CD4-positive, alpha-beta T cell treated with Interleukin-15 for 4 hours (primary cell): Measurements from ENCODE around the gene GADD45GIP1.
A peak's percentile ranks its signal among the peaks of the same experiment; 100 is the strongest.
"Not testable (repeated sequence)": the region's sequence is repeated elsewhere in the genome, so short reads cannot be mapped to it uniquely, and the experiment has no call there.

Experiments
- DNase-seq: peaks from one replicate; pipeline ENCODE4 v3.0.0-alpha.2; 2020; ENCODE audit warnings: low spot score

Gene GADD45GIP1

DNA sequence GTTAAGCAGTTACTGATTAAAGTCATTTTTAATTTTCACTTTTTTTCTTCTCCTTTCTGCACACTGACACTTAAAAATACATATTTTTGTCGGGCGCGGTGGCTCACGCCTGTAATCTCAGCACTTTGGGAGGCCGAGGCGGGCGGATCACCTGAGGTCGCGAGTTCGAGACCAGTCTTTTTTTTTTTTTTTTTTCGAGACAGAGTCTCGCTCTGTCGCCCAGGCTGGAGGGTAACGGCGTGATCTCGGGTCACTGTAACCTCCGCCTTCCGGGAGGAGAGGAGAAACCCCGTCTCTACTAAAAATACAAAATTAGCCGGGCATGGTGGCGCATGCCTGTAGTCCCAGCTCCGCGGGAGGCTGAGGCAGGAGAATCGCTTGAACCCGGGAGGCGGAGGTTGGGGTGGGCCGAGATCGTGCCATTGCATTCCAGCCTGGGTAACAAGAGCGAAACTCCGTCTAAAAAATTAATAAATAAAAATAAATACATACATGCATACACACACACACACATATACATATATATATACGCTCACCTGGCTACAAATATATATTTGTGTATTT, 448 bp upstream of the GADD45GIP1 start:
- not testable (repeated sequence) for DNase-seq

DNA sequence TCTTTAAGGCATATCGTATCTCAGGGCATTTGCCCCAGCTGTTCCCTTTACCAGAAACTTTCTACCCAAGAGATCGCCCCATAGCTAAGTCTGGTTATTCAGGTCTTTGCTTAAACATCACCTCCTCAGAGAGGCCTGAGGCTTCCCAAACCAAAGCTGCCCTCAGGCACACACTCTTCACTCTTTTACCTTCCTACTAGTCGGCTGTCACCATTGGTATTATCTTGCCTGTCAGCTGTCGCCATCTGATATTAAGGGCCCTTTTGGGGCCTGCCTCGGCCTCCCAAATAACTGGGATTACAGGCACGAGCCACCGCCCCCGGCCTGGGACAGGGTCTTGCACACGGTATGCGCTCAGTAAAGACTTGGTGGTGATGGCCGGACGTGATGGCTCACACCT, 1.0 kb downstream of the GADD45GIP1 start:
- no peak for DNase-seq

DNA sequence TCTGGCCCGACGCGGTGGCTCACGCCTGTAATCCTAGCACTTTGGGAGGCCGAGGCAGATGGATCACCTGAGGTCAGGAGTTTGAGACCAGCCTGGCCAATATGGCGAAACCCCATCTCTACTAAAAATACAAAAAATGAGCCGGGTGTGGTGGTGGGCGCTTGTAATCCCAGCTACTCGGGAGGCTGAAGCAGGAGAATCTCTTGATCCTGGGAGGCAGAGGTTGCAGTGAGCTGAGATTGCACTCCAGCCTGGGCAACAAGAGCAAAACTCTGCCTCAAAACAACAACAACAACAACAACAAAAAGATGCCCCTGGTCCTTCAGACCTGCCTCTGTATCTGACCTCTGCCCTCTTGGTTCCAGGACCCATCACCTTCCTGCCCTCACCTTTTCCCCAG, 1.4 kb downstream of the GADD45GIP1 start:
- not testable (repeated sequence) for DNase-seq

DNA sequence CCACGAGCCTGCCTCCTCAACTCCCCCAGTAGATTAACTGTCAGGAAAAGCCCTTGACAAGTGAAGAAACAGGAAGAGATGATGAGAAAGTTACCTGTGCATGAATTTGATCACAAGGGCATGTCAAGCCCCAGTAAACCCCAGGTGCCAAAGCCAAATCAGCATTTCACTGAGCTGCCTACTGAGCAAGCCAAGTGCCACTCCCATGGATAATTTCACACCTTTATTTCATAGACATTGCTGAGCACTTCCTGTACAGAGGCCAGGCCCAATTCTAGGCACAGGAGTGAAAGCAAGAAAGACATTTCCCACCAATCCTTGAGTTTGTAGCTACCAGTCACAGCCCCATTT, 2.4 kb downstream of the GADD45GIP1 start:
- no peak for DNase-seq

DNA sequence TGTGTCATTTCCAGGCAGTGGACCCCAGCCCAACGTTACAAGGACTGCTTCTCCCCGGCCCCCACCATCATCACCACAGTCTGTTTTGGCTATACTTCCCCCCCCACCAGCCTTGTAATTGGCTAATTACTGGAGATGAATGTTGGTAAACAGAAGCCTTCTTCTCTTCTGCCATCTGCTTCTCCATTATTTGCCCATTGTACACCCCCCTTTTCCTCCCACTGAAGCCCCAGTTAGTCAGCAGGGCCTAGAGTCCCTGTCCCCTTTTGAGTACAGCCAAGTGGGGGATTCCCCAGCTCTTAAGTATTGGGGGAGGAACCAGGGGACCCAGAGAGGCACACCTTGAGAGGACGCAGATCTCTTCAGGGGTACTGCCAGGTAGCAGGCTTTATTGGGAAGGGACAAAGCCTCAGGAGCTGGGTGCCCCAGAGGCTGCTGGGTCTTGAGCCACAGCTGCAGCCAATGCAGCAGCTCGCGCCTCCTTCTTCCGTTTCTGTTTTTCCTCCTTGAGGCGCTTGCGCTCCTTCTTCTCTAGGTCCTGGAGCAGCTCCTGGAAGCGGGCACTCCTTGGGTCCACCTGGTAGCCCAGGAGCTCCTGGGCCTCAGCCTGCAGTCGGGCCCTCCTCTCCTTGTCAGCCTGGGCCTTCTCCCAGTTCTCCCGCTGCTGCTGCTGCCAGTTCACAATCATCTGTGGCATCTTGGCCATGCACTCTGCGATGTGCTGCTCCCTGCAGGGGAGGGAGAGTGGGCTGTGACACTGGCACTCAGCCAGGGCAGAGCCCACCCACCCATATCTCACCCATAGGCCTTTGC, 3.0 kb downstream of the GADD45GIP1 start:
- no peak for DNase-seq

DNA sequence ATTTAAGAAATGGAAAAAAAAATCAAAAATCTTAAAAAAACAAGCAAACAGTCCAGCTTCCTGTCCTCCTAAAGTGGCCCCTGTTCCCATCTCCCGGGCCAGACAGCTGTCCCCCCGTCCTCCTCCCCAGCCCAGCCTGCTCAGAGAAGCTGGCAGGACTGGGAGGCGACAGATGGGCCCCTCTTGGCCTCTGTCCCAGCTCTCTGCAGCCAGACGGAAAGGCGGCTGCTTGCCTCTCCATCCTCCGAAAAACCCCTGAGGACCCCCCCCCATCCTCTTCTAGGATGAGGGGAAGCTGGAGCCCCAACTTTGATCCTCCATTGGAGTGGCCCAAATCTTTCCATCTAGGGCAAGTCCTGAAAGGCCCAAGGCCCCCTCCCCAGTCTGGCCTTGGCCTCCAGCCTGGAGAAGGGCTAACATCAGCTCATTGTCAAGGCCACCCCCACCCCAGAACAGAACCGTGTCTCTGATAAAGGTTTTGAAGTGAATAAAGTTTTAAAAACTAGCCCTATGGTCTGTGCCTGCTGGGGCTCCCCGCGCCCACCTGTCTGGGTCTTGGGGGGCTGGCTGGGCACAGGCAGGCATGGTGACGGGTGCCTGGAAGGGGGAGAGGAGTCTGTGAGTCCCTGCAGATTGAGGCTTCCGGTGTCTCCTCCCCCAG, 3.8 kb downstream of the GADD45GIP1 start:
- DNase-seq: no peak

DNA sequence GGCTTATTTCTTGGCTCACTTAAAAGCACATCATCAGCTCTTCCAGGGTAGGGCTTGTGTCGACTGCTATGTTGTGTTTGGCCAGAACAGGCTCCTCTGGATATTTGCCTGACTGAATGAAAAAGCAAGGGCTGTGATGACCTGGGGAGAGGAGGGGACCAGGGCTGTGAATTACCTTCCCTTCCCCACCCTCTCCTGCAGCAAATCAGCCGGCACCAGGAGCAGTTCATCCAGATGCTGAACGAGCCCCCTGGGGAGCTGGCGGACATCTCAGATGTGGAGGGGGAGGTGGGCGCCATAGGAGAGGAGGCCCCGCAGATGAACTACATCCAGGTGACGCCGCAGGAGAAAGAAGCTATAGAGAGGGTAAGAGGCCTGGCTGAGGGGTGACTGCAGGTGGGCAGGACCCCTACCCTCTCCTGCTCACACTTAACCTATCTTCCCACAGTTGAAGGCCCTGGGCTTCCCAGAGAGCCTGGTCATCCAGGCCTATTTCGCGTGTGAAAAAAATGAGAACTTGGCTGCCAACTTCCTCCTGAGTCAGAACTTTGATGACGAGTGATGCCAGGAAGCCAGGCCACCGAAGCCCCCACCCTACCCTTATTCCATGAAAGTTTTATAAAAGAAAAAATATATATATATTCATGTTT, 4.4 kb downstream of the GADD45GIP1 start:
- DNase-seq: no peak

DNA sequence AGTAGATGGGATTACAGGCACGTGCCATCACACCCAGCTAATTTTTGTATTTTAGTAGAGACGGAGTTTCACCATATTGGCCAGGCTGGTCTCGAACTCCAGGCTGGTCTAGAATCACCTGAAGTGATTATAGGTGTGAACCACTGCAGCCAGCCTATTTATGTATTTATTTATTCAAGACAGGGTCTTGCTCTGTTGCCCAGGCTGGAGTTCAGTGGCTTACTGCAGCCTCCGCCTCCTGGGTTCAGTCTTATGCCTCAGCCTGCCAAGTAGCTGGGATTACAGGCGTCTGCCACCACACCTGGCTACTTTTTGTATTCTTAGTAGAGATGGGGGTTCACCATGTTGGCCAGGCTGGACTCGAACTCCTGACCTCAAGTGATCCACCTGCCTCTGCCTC, 5.0 kb downstream of the GADD45GIP1 start:
- DNase-seq: not testable (repeated sequence)

DNA sequence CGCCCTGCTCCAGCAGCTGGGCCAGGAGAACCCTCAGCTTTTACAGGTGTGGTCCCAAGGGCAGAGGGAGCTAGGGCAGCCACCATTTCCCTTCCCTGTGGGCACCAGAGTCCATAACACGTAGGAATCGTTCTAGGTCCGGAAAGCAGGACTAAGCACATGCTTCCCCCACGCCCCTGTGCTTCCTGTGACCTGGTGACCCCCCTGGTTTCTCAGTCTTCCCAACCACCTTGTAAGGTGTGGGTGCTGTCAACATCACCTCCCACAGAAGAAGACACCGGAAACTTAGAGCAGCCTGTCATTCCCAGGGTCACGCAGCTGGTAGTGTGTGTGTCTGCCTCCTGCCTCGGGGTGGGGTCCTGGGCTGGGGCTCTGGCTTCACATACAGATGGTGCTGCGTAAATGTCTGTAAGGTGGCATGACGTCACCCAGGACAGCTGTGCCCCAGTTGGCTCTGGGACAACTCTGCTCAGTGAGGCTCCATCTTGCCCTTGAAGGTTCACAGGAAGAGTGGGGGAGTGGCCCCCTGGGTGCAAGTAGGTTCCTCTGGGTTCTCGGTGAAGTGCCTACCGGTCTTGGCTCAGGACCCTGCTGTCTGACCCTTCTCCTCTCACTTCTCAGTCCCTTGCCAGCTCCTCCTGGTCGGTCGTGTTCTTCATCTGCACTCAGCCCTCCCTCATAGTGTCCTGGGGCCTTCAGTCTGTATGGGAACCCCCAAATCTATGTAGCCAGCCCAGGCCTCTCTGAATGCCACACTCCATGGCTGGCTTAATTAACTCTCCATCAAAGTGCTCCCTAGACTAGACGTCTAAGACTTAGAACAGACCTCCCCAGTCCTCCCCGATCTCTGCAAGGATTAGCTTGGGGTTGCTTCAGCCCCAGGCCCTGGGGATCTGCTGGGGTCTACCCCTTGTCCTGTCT, 7.4 kb downstream of the GADD45GIP1 start:
- DNase-seq: no peak

DNA sequence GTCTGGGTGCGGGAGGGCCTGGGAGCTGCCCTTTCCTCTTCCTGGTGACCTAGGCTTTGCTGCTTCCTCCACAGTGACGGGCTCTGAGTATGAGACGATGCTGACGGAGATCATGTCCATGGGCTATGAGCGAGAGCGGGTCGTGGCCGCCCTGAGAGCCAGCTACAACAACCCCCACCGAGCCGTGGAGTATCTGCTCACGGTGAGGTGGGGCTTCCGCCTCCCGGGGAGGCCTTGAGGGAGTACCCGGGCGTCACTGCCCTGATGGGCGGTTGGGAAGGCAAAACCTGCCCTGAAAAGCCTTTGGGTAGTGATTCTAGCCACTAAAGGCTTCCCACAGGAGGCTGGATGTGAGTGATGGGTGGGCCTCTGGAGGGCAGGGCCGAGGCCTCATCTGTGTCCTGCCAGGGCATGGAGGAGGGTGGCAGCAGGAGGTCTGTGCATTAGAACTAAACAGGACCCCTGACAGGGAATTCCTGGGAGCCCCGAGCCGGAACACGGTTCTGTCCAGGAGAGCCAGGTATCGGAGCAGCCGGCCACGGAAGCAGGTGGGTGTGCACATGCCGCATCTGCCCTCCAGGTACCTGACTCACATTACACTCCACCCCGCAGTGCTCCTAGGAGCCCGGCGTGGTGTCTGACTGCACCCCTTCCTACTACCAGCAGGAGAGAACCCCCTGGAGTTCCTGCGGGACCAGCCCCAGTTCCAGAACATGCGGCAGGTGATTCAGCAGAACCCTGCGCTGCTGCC, 8.2 kb downstream of the GADD45GIP1 start:
- DNase-seq: no peak

DNA sequence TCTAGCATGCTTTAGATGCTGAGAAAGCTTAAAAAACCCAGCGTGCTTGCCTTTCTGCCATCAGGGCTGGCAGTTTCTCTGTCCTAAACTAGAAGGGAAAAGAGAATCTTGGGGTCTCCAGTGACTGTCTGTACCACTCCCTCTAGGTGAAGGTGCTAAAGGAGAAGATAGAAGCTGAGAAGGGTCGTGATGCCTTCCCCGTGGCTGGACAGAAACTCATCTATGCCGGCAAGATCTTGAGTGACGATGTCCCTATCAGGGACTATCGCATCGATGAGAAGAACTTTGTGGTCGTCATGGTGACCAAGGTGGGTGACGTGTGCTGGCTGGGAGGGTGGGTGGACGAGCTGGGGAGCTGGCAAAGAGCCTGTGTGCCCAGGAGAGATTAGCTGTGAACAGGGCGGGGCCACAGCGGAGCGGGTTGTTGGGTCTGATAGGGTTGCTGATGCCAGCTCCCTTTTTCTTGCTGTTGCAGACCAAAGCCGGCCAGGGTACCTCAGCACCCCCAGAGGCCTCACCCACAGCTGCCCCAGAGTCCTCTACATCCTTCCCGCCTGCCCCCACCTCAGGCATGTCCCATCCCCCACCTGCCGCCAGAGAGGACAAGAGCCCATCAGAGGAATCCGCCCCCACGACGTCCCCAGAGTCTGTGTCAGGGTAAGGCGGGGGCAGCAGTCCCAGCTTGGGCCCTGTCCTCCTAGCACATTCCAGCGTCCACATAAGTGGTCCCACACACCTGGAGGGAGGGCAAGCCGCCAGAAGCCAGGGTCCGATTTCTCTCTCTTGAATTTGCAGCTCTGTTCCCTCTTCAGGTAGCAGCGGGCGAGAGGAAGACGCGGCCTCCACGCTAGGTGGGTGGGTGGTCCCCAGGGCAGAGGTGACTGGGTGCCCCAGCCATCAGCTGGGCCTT, 9.1 kb downstream of the GADD45GIP1 start:
- DNase-seq: no peak

DNA sequence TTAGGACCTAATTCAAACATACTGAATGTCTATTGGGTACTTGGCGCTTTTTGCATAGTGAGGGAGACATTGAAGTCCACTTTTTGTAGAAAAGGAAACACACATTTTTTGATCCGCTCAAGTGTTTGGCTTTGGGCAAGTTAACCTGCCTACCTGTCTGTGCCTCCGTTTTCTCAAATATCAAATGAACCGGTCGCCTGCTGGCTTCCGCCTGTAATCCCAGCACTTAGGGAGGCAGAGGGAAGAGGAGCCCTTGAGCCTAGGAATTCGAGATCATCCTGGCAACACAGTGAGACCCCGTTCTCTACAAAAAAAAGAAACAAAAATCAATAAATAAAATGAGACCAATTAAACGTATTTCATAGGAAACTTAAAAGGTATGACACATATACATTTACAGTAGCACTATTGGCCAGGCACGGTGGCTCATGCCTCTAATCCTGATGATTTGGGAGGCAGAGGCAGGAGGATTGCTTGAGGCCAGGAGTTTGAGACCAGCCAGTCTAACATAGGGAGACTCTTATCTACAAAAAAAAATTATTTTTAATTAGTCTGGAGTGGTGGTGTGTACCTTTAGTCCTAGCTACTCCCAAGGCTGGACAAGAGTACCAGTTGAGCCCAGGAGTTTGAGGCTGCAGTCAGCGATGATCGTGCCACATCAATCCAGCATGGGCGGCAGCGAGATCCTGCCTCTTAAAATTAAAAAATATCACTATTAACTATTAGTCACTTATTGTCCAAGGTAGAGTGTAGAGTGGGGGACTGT, 10.1 kb downstream of the GADD45GIP1 start:
- DNase-seq: no peak

DNA sequence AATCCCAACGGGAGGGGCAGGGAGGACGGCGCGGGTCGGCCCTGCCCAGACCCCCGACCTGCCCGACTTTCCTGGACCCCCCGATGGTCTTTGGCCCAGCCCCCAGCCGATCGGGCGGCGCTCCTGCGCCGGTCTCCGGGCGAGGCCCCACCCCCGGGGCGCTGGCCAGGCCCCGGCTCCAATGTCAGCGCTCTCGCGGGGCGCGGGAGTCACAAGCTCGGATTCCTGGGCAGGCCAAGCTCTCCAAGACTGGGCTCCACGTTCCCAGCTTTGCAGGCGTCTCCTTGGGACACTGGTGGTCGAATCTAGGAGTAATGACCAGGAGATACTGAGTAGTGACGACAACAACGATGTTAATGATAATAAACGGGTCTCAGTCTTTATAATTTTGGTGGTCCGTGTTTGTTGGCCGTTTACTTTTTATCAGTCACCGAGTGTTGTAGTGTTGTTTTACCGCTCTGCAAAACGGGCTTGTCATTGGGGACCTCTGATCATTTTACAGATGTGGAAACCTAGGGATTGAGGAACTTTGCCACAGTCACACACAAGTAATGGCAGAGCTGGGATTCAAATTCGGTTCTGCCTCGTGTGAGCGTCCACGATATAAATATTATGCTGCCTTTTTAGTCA, 10.8 kb downstream of the GADD45GIP1 start:
- DNase-seq: peak; percentile 37

DNA sequence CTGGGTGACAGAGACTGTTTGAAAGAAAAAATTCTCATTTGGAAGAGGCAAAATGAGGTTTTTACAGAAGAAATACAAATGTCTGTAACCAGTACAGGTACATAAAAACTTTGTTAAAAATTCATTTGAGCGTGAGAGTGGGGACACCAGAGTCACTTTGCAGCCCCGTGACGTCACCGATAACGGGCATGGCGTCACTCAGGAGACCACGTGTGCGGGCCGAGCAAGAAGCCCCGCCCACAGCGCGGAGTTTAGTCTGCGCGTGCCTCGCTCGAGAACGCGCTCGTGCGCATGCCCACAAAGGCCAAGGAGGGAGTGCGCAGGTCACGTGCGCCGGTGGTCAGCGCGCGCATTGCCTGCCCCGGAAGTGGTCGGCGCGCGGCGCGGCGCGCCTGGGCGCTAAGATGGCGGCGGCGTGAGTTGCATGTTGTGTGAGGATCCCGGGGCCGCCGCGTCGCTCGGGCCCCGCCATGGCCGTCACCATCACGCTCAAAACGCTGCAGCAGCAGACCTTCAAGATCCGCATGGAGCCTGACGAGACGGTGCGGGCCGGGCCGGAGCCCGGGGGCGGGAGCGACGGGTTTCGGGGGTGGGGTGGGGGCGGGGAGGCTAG, 11.4 kb downstream of the GADD45GIP1 start, which contains the start of gene RAD23A:
RAD23A (plus strand) TSS at position 384 of the 613 bp plus-strand sequence; CDS start at position 471, 87 bp downstream.
- peak; percentile 98 for DNase-seq

DNA sequence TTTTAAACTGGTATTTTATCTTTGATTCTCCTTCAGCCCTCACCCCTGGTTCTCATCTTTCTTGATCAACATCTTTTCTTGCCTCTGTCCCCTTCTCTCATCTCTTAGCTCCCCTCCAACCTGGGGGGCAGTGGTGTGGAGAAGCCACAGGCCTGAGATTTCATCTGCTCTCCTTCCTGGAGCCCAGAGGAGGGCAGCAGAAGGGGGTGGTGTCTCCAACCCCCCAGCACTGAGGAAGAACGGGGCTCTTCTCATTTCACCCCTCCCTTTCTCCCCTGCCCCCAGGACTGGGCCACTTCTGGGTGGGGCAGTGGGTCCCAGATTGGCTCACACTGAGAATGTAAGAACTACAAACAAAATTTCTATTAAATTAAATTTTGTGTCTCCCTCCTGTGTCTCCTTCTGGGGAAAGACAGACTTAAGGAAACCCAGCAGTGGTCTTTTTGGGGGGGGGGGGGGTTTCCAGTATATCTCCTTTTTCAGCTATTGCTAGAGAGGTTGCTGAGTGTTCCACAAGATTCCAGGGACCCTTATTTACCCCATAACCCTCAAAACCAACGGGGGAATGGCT, 12.8 kb downstream of the GADD45GIP1 start:
- DNase-seq: no peak

DNA sequence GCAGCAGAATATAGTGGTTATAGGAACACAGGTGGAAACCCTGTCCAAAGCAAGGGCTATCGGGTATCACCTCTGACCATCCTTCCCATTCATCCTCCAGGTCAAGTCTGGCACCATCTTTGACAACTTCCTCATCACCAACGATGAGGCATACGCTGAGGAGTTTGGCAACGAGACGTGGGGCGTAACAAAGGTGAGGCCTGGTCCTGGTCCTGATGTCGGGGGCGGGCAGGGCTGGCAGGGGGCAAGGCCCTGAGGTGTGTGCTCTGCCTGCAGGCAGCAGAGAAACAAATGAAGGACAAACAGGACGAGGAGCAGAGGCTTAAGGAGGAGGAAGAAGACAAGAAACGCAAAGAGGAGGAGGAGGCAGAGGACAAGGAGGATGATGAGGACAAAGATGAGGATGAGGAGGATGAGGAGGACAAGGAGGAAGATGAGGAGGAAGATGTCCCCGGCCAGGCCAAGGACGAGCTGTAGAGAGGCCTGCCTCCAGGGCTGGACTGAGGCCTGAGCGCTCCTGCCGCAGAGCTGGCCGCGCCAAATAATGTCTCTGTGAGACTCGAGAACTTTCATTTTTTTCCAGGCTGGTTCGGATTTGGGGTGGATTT, 13.5 kb downstream of the GADD45GIP1 start:
- DNase-seq: no peak

DNA sequence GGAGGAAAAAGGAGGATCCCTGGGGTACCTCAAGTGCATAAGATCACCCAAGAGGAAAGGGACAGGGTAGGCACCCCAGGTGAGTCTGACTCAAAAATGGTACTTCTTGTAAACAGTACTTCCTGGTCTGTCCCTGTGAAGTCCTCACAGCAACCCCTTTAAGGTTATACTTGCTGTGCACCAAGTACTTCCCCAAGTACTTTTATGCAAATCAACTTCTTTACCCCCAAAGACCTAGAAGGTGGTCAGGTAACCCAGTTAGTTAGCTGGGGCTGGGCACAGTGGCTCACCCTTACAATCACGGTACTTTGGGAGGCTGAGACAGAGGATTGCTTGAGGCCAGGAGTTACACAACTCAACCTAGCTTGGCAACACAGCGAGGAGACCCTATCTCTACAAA, 16.1 kb downstream of the GADD45GIP1 start:
- no peak for DNase-seq
